HG02943 (cell line): ENCODE results near the gene ADCK1.
"Not testable (repeated sequence)": the region's sequence is repeated elsewhere in the genome, so short reads cannot be mapped to it uniquely, and the experiment has no call there.

Experiments
- ATAC-seq: cut with Tn5 transposase; IDR thresholded peaks from one replicate; pipeline ENCODE4 v1.9.1; 2021; ENCODE audit warnings: mild to moderate bottlenecking, low read depth, moderate library complexity; ENCODE audit not compliant: unreplicated experiment

ADCK1 gene

GRCh38 chr14:77924141-77924948 lies 124.4 kb downstream of the ADCK1 start:
- ATAC-seq = no peak

GRCh38 chr14:77926942-77927341 lies 127.0 kb downstream of the ADCK1 start:
- ATAC-seq = no peak

DNA sequence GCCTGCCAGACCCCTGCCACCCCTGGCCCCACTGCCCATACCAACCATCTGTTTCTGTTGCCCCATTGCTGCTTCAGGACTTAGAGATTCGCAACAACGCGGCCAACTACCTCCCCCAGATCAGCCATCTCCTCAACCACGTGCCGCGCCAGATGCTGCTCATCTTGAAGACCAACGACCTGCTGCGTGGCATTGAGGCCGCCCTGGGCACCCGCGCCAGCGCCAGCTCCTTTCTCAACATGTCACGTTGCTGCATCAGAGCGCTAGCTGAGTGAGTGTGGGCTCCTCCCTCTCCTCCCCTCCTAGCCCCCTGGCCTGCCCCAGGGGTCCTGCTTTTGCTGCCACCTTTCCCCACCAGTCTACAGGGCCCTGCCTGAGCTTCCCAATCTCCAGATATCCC lies 131.5 kb downstream of the ADCK1 start:
- ATAC-seq = no peak

- no peak for ATAC-seq
Measured at GRCh38 chr14:77936138-77936639, 136.3 kb downstream of the ADCK1 start.

DNA sequence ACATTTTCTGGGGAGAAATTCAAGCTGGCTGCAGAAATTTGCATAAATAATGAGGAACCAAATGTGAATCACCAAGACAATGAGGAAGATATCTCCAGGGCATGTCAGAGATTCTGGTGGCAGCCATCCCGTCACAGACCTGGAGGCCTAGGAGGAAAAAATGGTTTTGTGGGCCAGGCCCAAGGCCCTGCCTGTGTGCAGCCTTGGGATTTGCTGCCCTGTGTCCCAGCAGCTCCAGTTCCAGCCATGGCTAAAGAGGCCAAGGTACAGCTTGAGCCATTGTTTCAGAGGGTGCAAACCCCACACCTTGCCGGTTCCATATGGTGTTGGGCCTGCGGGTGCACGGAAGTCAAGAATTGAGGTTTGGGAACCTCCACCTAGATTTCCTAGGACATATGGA lies 147.5 kb downstream of the ADCK1 start:
- no peak for ATAC-seq

- no peak for ATAC-seq
Measured at GRCh38 chr14:77950371-77951063, 150.6 kb downstream of the ADCK1 start.

GRCh38 chr14:77955816-77956484 lies 156.0 kb downstream of the ADCK1 start:
- ATAC-seq = no peak

- not testable (repeated sequence) for ATAC-seq
Measured at GRCh38 chr14:77959686-77960085, 159.8 kb downstream of the ADCK1 start.

- no peak for ATAC-seq
Measured at GRCh38 chr14:77961847-77962580, 162.1 kb downstream of the ADCK1 start.

DNA sequence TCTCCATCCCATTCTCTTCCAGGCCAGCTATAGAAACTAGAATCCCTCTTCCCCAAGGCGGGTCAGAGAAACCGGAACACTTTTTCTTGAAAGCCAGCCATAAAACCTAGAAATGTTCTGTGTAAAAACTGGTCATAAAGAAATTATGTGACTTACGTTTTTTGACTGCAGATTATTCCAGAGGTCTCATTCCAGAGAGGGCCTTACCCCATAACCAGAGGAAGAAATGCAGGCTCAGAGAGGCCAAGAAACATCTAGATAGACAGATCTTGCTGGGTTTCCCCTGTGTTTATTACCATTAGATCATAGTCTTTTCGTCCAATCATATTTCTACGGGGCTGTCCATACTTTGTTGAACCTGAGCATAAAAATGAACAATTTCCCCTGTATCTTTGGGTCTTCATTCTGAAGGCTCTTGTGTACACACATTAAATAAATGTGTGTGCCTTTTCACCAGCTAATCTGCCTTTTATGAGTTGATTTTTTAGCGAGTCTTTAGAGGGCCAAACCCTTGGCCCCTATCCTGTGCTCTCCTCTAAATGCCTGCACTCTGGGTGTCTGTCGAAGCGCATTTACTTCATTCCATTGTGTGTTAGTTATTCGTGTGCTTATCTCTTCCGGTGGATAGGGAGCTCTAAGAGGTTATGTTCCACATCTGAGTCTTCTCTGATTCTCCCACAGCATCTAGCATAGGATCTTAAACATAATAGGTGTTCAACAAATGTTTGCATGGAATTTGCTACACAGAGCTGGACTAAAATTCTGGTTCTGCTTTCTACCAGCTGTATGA lies 163.0 kb downstream of the ADCK1 start:
- no peak for ATAC-seq

GRCh38 chr14:77964586-77964985 lies 164.7 kb downstream of the ADCK1 start:
- no peak for ATAC-seq

DNA sequence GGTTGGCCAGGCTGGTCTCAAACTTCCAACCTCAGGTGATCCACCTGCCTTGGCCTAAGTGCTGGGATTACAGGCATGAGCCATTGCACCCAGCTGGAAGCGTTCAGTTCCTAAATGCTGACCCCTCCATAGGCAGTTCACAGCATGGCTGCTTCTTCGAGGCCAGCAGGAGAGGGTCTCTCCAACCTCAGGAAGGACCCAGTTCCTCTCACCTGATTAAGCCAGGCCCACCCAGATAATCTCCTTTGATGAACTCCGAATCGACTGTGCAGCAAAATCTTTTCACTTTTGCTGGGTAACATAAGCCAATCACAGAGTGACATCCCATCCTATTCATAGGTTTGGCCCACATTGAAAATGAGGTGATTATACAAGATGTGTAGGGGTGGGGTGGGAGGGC lies 165.1 kb downstream of the ADCK1 start:
- ATAC-seq = no peak

- peak; percentile 73 for ATAC-seq
Measured at GRCh38 chr14:77965919-77966435, 166.1 kb downstream of the ADCK1 start.

DNA sequence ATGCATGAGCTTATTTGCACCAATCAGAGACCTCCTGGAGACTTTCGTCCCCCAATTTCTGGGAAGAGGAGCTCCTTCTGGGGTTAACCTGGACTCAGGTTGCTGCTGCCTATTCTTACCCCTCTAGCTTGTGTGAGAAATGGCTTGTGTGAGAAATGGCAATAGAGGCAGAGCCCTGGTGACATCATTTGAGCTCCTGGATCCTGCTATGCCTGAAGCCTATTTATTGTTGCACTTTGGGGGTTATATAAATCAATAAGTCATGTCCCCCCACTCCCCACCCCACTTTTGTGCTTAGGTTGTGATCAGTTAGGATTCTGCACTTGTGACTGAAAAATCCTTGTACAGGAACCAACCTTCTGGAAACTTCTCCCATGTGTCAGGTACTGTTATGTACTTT lies 167.2 kb downstream of the ADCK1 start:
- no peak for ATAC-seq

DNA sequence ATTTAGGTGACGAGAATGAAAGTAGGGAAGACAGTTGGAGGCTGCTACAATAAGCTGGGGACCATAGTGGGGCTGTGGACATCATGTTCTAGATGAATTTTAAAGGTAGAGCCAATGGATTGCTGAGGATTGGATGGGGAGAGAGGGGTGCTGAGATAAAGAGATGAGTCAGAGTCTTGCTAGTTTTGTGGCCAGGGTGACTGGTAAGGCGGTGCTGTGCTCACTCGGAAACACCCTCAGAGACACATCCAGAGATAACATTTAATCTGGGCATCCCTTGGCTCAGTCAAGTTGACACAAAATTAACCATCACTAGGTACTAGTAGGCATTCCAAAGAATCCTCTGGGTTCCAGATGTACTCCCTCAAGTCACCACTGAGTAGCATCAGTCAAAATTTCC lies 170.7 kb downstream of the ADCK1 start:
- no peak for ATAC-seq

DNA sequence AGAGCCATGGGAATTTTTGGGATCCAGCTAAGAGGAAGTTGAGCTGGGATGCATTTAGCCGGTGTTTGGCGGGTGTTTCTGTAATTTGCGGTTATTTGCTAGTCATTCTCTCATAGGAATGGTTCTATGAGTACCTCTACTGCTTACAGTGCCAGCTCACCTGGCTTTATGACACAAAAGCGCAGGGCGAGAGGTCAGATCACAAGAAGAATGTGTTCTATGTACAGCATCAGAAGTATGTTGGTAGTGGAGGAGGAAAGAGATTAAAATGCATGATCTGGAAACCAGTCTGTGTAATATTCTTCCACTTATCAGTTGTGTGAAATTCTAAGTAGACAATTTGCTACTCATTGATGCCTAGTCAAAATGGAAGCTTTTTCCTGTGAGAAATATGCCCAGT lies 173.3 kb downstream of the ADCK1 start:
- no peak for ATAC-seq

- ATAC-seq = no peak
Measured at GRCh38 chr14:77976591-77976990, 176.7 kb downstream of the ADCK1 start.

GRCh38 chr14:77979171-77979570 lies 179.3 kb downstream of the ADCK1 start:
- ATAC-seq = no peak

DNA sequence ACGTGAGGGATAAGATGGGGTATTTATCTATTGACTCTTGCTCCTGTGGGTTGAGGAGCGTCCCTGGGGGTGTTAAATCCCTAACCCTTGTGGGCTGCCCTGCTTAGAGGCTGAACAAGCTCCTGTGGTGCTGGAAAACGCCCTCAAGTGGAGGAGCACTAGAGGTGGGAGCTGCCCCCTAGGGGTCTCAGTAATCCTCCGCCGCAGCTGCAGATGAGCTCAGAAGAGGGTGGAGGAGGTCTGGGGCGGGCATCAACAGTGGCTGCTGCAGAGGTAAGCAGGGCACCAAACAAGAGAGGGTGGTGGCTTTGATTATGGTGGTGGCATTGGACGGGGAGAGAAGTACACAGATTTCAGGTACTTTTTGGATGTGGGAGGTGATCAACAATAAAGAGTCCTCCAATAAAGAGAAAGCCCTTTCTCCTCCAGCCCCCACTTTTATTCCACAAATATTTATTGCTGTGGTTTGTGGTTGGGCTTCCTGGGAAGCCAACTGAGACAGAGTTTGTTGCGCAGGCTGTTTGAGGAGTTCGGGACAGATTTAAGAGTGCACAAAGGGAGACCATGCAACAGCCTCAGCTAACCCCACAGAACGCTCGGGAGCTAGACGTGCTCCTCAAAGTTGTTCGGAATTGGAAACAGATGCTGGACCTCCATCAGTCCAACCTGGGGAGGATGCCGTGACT lies 179.9 kb downstream of the ADCK1 start:
- ATAC-seq = no peak
